Heart left ventricle (tissue), 13 donors: ENCODE measurements around the gene ZNF80.

ENCODE experiments used
- POLR2A ChIP-seq, 2 donors: fragments of 450-650 bp; IDR thresholded peaks; one replicate each; pipeline ENCODE4 v1.6.1; 2017; ENCODE audit warnings: antibody characterized with exemption in 2 of 2, mild to moderate bottlenecking in 2 of 2, moderate library complexity in 2 of 2
- TF ChIP-seq, protein P1 (sequence below), 12 donors: fragments of 200-600 bp; sonication (generic) in 4 of 12; IDR thresholded peaks; one replicate each; pipeline versions ENCODE4 v1.5.0 to v1.8.0; 2018 to 2022; ENCODE audit warnings: antibody characterized with exemption in 12 of 12, mild to moderate bottlenecking in 5 of 12
- donor health status: ischemic (EF 13 %, LVEDD 7.1; RV severe dilation, severe dysfunction).
- donor health status: DM: no; HTN: yes; CAD: no.
- donor health status: DM: no; HTN: no; CAD: no.
- donor health status: ischemic (EF 25% LVEDD 6.9; RV normal size, moderate dysfunction).
- donor health status: ischemic (EF 25% LVEDD 5.7; RV mildly dilated, moderate dysfunction).
- donor health status: ischemic (EF 35%, LVEDD 5.7; RV mildly dilated, moderate dysfunction).
- donor health status: nonischemic (EF 11% LVEDD 7.7; RV severe dilation, severe dysfunction).
- donor health status: DM: yes; HTN: yes; CAD: no.
- donor health status: PGD.
- donor health status: ischemic (EF 29% LVEDD 5.4; RV normal size, mild dysfunction).
- donor health status: nonischemic (EF 23%, LVEDD 6.1; RV moderate dilation, normal function).

DNA sequence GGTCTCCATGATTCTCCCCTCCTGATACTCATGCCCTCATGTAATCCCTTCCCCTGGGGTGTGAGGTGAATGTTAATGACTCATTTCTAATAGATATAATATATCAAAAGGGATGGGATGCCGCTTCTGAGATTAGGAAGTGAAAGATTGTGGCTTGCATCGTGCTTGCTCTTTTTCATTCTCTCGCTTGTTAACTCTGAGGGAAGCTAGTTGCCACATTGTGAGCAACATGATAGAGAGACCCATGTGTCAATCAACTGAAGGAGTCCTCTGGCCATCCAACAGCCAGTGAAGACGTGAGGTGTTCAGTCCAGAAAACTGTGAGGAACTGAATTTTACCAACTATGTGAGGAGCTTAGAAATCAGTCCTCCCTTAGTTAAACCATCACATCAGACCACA, 29.6 kb downstream of the ZNF80 start:
- TF ChIP-seq, protein P1, sequence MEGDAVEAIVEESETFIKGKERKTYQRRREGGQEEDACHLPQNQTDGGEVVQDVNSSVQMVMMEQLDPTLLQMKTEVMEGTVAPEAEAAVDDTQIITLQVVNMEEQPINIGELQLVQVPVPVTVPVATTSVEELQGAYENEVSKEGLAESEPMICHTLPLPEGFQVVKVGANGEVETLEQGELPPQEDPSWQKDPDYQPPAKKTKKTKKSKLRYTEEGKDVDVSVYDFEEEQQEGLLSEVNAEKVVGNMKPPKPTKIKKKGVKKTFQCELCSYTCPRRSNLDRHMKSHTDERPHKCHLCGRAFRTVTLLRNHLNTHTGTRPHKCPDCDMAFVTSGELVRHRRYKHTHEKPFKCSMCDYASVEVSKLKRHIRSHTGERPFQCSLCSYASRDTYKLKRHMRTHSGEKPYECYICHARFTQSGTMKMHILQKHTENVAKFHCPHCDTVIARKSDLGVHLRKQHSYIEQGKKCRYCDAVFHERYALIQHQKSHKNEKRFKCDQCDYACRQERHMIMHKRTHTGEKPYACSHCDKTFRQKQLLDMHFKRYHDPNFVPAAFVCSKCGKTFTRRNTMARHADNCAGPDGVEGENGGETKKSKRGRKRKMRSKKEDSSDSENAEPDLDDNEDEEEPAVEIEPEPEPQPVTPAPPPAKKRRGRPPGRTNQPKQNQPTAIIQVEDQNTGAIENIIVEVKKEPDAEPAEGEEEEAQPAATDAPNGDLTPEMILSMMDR (IDR thresholded peaks at IDR 0.05), result no peak
- TF ChIP-seq POLR2A (IDR thresholded peaks at IDR 0.05), result no peak
